ENCODE measurements around the gene PLEKHG7. TPM values are rescaled to one million over a fixed set of nuclear protein-coding genes. Genes with fewer than 3 reads are reported as not detected.

Gene PLEKHG7
- total RNA-seq, 2 donors from 2014 or later = not detected

DNA sequence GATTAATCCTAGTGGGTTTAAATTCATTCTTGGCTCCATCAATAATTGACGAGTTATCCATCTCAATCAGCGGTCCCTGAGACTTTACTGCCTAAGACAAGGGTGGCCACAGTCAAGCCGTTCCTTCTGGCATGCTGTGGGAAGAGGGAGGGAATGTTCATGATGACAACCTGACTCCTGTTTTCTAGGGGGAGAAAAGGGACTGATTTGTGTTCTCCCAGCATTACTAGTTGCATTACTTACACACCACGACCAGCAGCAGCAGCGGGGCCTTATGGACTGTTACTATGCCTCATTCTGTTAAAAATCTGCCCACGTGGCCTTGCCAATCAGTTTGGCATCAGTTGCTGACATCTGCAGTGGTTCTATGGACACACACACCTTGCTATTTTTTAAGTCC is 29.9 kb downstream of the PLEKHG7 start:
- H3K4me1 ChIP-seq (ENCODE audit: control insufficient read depth, insufficient read depth, low read length) = no peaks in the 10 kb centered on the region
- WGBS, 2 experiments (ENCODE audit: insufficient coverage in 1 of 2, insufficient read length in 1 of 2) = 74 to 87% methylated on average over 2 to 6 of the region's 6 CpGs
- no peak overlapping the region for H3K4me3 Mint-ChIP-seq
- H3K27ac Mint-ChIP-seq = no peak overlapping the region
- no peak overlapping the region for H3K4me3 ChIP-seq (ENCODE audit: low read length)
- H3K27me3 Mint-ChIP-seq (ENCODE audit: insufficient read depth) = no peaks in the 10 kb centered on the region
- H3K36me3 Mint-ChIP-seq (ENCODE audit: low read depth) = no peaks in the 10 kb centered on the region
- no peaks in the 10 kb centered on the region for H3K36me3 ChIP-seq (ENCODE audit: control insufficient read depth, insufficient read depth, low read length)
- no peaks in the 10 kb centered on the region for H3K9me3 Mint-ChIP-seq
- H3K27ac ChIP-seq (ENCODE audit: low read depth, low read length) = no peak overlapping the region
- H3K9me3 ChIP-seq (ENCODE audit: control insufficient read depth, low read length) = no peaks in the 10 kb centered on the region
- DNase-seq = no peak
- H3K9ac ChIP-seq (ENCODE audit: extremely low read depth, low read length, poor library complexity, severe bottlenecking) = no peak overlapping the region
- no peaks in the 10 kb centered on the region for H3K4me1 Mint-ChIP-seq
- TF ChIP-seq, protein P1, sequence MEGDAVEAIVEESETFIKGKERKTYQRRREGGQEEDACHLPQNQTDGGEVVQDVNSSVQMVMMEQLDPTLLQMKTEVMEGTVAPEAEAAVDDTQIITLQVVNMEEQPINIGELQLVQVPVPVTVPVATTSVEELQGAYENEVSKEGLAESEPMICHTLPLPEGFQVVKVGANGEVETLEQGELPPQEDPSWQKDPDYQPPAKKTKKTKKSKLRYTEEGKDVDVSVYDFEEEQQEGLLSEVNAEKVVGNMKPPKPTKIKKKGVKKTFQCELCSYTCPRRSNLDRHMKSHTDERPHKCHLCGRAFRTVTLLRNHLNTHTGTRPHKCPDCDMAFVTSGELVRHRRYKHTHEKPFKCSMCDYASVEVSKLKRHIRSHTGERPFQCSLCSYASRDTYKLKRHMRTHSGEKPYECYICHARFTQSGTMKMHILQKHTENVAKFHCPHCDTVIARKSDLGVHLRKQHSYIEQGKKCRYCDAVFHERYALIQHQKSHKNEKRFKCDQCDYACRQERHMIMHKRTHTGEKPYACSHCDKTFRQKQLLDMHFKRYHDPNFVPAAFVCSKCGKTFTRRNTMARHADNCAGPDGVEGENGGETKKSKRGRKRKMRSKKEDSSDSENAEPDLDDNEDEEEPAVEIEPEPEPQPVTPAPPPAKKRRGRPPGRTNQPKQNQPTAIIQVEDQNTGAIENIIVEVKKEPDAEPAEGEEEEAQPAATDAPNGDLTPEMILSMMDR (conservative IDR thresholded peaks at IDR 0.05) = no peak
- no peaks in the 10 kb centered on the region for H3K27me3 ChIP-seq (ENCODE audit: control insufficient read depth, insufficient read depth, low read length, poor library complexity, severe bottlenecking)

DNA sequence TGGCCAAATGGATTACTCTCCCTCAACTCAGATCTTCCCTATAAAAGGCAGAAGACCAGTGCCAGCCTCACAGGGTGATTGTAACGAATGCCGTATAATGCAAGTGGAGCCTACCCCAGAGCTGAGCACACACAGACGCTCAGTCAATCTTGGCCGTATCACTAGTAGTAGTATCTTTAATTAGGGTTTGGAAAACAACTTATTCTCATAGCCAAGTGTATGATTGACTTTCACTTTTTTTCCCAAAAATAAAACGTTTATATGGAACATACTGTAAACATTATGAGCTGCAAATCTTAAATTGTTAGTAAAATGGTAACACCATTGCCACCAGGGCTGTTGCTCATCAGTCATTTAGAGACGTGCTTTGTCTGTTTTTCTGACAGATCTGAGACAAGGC is 30.4 kb downstream of the PLEKHG7 start:
- H3K9ac ChIP-seq (ENCODE audit: extremely low read depth, low read length, poor library complexity, severe bottlenecking) = no peak overlapping the region
- no peaks in the 10 kb centered on the region for H3K27me3 ChIP-seq (ENCODE audit: control insufficient read depth, insufficient read depth, low read length, poor library complexity, severe bottlenecking)
- no peak overlapping the region for H3K4me3 Mint-ChIP-seq
- no peaks in the 10 kb centered on the region for H3K36me3 ChIP-seq (ENCODE audit: control insufficient read depth, insufficient read depth, low read length)
- no peak overlapping the region for H3K27ac ChIP-seq (ENCODE audit: low read depth, low read length)
- H3K27me3 Mint-ChIP-seq (ENCODE audit: insufficient read depth) = no peaks in the 10 kb centered on the region
- no peaks in the 10 kb centered on the region for H3K4me1 Mint-ChIP-seq
- H3K9me3 Mint-ChIP-seq = no peaks in the 10 kb centered on the region
- no peak overlapping the region for H3K4me3 ChIP-seq (ENCODE audit: low read length)
- H3K9me3 ChIP-seq (ENCODE audit: control insufficient read depth, low read length) = no peaks in the 10 kb centered on the region
- no peaks in the 10 kb centered on the region for H3K36me3 Mint-ChIP-seq (ENCODE audit: low read depth)
- no peak for DNase-seq
- WGBS, 2 experiments (ENCODE audit: insufficient coverage in 1 of 2, insufficient read length in 1 of 2) = 86 to 94% methylated on average over 5 of the region's 6 CpGs
- no peak overlapping the region for H3K27ac Mint-ChIP-seq
- TF ChIP-seq, protein P1 (conservative IDR thresholded peaks at IDR 0.05) = no peak
- no peaks in the 10 kb centered on the region for H3K4me1 ChIP-seq (ENCODE audit: control insufficient read depth, insufficient read depth, low read length)

DNA sequence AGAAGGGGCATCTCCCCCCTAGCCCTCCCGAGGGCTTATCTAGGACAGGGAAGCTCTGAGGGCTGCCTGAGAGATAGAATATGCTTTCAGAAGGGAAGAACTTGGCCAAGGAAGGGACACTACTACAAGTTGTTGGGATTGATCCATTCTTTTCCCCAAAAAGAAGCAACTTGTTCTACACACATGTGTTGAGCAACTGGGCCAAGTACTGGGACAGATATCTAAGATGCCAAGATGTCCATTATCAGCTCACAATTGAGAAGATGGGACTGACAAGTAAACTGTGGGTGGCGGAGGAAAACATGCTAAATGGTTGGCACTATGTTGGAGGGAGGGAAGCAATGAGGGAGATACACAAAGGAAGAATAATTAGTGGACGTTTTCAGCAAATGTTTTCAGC is 30.9 kb downstream of the PLEKHG7 start:
- H3K27me3 Mint-ChIP-seq (ENCODE audit: insufficient read depth) = no peaks in the 10 kb centered on the region
- Histone ChIP-seq H3K9me3 (ENCODE audit: control insufficient read depth, low read length) (no peaks in the 10 kb centered on the region), H3K27ac (ENCODE audit: low read depth, low read length) (no peak overlapping the region), H3K4me1 (ENCODE audit: control insufficient read depth, insufficient read depth, low read length) (no peaks in the 10 kb centered on the region), H3K27me3 (ENCODE audit: control insufficient read depth, insufficient read depth, low read length, poor library complexity, severe bottlenecking) (no peaks in the 10 kb centered on the region), H3K4me3 (ENCODE audit: low read length) (no peak overlapping the region), H3K36me3 (ENCODE audit: control insufficient read depth, insufficient read depth, low read length) (no peaks in the 10 kb centered on the region), H3K9ac (ENCODE audit: extremely low read depth, low read length, poor library complexity, severe bottlenecking) (no peak overlapping the region)
- no peaks in the 10 kb centered on the region for H3K4me1 Mint-ChIP-seq
- no peak for DNase-seq
- TF ChIP-seq, protein P1 (conservative IDR thresholded peaks at IDR 0.05) = no peak
- H3K4me3 Mint-ChIP-seq = no peak overlapping the region
- H3K27ac Mint-ChIP-seq = no peak overlapping the region
- no peaks in the 10 kb centered on the region for H3K36me3 Mint-ChIP-seq (ENCODE audit: low read depth)
- no peaks in the 10 kb centered on the region for H3K9me3 Mint-ChIP-seq
- WGBS, 2 experiments (ENCODE audit: insufficient coverage in 1 of 2, insufficient read length in 1 of 2) = 87 to 90% methylated on average over 2 to 3 of the region's 3 CpGs
